Cerebellar cortex (tissue), 1 donor: Measurements from ENCODE around the gene SPSB2.
"Not testable (repeated sequence)": the region's sequence is repeated elsewhere in the genome, so short reads cannot be mapped to it uniquely, and the experiment has no call there.

Source experiments
- DNase-seq: peaks from one replicate; pipeline ENCODE4 v3.0.0-alpha.2; 2015; ENCODE audit warnings: low spot score

SPSB2 gene

DNA sequence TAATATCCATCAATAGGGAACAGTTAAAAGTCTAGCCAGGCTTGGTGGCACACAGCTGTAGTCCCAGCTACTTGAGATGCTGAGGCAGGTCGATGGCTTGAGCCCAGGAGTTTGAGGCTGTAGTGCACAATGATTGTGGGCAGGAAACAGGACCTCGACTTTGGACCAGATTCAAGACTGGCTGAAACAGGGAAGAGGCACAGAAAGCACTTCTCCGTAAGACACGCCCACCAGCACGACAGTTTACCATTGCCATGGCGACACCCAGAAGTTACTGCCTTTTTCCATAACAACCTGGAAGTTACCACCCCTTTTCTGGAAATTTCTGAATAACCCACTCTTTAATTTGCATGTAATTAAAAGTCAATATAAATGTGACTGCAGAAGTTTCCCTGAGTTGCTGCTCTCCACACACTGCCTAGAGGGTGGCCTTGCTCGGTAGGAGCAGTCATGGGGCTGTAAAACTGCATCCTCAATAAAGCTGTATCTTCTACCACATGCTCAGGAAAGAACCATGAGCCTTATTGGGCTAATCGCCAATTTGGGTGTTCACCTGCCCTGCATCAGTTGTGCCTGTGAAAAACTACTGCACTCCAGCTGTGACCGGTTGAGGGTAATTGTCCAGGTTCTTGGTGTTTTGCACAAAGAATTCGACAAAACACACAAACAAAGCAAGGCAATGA lies 26.9 kb upstream of the SPSB2 start:
- DNase-seq: peak; percentile 41

DNA sequence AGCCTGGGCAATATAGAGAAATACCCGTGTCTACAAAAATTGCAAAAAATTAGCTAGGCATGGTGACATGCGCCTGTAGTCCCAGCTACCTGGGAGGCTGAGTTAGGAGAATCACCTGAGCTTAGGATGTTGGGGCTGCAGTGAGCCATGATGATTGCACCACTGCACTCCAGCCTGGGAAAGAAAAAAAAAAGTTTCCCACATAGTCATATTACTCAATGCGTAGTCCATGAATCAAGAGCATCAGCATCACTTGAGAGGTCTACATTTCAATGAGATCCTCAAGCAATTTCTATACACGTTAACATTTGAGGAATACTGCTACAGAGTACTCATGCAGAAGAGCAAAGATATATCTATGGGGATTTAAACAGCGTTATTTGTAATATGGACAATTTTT lies 26.3 kb upstream of the SPSB2 start:
- no peak for DNase-seq

DNA sequence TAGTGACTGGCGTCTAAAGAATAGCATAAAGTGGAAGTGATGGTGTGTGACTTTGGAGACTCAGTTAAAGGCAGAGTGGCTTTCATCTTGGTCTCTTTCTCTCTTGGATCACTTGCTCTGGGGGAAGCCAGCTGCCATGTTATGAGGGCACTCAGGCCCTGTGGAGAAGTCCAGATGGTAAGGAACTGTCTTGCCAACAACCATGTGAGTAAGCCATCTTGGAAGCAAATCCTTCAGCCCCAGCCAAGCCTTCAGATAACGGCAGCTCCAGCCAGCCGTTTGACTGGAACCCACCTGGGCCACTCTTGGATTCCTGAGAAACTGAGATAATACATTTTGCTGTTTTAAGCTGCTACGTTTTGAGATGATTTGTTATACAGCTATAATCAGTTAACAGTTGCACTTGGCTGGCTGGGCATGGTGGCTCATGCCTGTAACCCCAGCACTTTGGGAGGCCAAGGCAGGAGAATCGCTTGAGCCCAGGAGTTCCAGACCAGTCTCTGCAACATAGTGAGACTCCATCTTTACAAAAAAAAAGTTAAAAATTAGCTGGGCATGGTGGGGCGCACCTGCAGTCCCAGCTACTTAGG lies 23.8 kb upstream of the SPSB2 start:
- DNase-seq: peak; percentile 94

DNA sequence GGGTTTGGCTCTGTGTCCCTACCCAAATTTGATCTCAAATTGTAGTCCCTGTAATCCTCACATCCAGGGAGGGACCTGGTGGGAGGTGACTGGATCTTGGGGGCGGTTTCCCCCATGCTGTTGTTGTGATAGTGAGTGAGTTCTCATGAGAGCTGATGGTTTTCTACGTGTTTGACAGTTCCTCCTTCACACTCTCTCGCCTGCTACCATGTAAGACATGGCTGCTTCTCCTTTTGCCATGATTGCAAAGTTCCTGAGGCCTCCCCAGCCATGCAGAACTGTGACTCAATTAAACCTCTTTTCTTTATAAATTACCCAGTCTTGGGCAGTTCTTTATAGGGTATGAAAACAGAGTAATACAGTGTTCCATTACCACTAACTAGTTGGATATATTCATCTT lies 21.2 kb upstream of the SPSB2 start:
- no peak for DNase-seq

DNA sequence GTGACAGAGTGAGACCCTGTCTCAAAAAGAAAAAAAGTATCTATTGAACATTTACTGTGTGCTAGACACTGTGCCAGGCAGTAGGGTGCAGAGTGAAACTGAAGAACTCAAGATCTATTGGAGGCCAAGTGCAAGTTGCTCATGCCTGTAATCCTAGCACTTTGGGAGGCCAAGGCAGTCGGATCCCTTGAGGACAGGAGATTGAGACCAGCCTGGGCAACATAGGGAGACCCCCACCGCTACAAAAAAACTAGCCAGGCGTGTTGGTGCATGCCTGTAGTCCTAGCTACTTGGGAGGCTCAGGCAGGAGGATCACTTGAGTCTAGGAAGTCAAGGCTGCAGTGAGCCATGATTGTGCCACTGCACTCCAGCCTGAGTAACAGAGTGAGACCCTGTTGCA lies 19.6 kb upstream of the SPSB2 start:
- DNase-seq: not testable (repeated sequence)

DNA sequence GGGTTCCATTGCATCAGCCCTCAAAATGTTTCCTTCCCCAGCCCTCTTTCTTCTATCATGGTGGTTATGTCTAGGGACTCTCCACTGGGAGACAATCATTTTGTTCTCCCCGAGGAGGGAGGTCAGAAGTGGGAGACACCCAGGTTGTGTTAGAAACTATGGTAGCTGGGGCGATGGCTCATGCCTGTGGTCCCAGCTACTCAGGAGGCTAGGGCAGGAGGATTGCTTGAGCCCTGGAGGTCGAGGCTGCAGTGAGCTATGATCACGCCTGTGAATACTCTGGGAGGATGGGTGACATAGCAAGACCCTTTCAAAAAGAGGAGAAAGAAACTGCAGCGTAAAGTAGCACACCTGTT lies 18.5 kb upstream of the SPSB2 start:
- no peak for DNase-seq

DNA sequence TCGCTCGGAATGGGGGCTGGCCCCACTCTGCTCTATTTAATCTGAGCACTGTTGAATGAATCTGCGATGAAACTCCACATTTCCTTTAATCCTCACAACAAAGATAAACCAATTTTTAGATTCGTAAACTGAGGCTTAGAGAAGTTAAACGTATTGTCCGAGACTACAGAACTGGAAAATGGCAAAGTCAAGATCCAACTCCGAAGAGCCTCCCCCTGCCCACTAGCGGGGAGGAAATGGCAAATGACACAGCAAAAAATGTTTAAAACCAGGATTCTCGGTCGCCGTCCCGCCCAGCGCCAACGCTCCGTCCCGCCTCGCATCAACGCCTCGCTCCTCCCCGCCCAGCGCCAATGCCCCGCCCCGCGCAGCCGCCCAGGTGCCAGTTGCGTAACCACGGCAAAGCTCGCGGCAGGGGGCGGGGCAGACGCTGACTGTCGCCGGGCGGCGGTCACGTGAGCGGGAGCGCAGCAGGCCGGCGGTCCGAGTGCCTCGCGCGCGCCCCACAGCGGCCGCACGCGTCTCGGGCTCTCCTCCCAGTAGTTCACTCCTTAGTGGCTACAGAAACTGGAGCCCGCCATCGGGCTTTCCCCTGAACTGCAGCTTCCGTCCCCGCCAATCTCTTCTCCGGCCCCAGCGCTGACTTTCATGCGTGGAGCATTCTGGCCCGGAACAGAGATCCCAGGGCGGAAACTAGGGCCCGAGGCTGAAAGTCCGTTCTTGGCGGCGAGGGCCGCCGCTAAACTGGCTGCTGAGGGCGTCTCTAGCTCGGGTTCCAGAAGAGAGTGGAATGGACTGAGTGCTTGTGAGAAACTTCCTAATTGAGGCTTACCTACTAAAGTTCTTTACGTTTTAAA lies 17.9 kb upstream of the SPSB2 start:
- peak; percentile 95 for DNase-seq

DNA sequence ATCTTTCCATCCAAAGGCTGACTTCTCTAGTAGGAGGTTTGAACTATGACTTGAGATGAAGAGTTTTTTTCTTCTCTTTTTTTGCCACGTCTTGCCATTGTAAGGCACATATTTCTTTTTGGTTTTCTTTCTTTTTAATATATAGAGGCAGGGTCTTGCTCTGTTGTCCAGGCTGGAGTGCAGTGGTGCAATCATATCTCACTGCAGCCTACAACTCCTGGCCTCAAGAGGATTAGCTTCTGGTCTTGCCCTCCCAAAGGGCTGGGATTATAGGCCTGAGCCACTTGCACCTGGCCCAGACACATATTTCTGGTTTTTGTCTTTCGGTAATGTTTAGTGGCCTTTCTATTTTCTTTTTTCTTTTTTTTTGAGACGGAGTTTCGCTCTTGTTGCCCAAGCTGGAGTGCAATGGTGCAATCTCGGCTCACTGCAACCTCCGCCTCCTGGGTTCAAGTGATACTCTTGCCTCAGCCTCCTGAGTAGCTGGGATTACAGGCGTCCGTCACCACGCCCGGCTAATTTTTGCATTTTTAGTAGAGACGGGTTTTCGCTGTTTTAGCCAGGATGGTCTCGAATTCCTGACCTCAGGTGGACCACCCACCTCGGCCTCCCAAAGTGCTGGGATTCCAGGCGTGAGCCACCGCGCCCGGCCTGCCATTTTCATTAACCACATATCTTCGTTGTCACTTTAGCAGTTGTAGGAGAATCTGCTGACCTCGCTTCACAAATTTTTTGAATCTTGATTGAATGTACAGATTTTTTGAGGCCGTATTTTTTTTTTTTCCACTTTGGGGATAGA lies 16.9 kb upstream of the SPSB2 start:
- not testable (repeated sequence) for DNase-seq

DNA sequence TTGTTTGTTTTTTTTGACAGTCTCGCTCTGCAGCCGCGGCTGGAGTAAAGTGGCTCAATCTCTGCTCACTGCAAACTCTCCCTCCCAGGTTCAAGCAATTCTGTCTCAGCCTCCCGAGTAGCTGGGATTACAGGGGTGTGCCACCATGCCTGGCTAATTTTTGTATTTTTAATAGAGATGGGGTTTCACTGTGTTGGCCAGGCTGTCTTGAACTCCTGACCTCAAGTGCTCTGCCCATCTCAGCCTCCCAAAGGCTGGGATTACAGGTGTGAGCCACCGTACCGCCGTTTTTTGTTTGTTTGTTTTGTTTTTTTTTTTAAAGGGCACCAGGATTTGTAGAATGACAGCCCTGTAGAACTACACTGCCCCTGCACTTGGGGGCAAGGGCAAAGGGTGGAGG lies 15.7 kb upstream of the SPSB2 start:
- DNase-seq: not testable (repeated sequence)

DNA sequence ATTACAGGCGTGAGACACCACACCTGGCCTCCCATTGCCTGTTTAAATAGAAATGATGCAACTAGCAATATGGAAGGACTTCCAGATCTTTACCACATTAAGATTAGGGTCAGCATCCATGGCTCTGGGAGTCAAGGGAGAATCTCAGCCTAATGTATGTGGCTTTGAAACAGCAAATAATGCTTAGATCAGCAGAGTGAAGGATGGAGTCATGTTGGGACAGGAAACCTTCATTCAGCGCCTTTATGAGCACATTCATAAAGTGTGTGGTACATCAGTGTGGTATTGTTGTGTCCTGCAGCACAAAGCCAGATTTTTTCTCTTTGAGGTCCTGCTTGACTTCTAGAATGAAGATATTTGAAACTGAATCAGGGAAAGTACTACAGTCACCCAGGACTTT lies 15.3 kb upstream of the SPSB2 start:
- no peak for DNase-seq

DNA sequence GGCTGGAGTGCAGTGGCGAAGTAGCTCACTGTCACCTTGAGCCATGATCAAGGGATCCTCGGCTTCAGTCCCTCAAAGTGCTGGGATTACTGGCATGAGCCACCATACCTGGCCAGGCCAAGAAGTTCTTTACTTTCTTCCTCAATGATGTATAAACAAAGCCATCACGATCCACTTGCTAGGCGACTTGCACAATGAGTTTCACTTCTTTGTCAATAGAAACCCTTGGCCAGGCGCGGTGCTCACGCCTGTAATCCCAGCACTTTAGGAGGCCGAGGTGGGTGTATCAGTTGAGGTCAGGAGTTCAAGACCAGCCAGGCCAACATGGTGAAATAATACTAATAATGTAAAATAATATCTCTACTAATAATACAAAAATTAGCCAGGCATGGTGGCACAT lies 14.4 kb upstream of the SPSB2 start:
- no peak for DNase-seq

DNA sequence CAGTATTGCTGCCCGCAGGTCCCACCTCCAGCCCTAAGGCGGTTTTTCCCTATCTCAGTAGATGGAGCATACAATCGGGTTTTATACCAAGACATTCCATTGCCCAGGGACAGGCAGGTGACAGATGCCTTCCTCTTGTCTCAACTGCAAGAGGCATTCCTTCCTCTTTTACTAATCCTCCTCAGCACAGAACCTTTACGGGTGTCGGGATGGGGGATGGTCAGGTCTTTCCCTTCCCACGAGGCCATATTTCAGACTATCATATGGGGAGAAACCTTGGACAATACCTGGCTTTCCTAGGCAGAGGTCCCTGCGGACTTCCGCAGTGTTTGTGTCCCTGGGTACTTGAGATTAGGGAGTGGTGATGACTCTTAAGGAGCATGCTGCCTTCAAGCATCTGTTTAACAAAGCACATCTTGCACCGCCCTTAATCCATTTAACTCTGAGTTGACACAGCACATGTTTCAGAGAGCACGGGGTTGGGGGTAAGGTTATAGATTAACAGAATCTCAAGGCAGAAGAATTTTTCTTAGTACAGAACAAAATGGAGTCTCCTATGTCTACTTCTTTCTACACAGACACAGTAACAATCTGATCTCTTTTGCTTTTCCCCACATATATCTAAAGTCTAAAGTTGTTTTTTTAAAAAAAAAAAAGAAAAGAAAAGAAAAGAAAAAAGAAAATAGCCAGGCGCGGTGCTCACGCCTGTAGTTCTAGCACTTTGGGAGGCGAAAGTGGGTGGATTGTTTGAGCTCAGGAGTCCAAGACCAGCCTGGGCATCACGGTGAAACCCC lies 13.3 kb upstream of the SPSB2 start:
- not testable (repeated sequence) for DNase-seq

DNA sequence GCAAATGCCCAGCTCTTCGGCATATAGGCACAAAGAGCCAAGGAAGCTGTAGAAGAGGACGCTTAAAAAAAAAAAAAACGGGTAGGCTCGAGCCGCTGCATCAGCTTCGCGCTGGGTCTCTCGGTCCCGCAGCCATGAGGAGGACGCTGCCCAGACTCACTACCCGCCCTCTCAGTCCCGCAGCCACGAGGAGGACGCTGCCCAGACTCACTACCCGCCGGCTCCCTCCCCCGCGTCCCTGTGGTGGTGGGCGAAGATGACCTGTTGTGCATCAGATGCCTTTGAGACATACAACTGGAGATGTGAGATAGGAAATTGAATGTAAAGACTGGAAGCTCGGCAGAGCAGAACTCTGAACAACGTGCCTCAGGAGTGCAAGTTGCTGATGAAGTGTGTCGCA lies 11.4 kb upstream of the SPSB2 start:
- DNase-seq: no peak

DNA sequence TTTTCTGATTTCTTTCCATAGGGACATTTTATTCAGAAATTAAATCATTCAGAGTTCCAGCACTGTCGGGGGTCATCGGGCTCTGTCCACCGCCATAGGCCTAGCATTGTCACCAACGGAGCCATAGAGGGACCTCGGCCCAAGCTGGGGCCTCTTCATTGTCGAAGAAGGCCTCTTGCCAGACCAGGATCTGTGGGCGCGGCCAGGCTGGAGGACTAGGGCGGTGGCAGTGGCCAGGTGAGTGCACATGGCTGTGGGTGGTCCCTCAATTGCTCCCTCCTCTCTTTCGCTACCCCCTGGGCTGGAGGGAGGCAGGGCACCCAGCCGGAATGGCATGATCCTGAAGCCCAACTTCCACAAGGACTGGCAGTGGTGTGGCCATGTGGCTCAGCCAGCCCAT lies 10.6 kb upstream of the SPSB2 start:
- no peak for DNase-seq

DNA sequence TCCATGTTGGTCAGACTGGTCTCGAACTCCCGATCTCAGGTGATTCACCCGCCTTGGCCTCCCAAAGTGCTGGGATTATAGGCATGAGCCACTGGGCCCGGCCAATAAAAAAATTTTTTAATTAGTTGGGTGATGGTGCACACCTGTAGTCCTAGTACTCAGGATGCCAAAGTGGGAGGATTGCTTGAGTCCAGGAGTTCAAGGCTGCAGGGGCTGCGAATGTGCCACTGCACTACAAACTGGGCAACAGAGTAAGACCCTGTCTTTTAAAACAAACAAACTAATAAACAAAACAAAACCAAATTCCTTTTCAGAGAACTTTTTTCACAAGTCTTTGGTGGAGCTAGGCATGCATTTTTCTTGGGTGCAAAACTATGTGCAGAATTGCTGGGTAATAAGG lies 10.1 kb upstream of the SPSB2 start:
- DNase-seq: no peak

DNA sequence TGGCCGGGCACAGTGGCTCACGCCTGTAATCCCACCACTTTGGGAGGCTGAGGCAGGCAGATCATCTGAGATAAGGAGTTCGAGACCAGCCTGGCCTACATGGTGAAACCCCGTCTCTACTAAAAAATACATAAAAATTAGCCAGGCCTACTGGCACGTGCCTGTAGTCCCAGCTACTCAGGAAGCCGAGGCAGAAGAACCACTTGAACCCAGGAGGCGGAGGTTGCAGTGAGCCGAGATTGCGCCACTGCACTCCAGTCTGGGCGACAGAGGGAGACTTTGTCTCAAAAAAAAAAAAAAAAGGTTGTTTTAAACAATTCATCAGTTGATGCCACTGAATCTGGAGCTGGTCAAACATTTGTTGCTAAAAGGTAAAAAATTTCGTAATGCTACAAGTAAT lies 6.7 kb upstream of the SPSB2 start:
- not testable (repeated sequence) for DNase-seq

DNA sequence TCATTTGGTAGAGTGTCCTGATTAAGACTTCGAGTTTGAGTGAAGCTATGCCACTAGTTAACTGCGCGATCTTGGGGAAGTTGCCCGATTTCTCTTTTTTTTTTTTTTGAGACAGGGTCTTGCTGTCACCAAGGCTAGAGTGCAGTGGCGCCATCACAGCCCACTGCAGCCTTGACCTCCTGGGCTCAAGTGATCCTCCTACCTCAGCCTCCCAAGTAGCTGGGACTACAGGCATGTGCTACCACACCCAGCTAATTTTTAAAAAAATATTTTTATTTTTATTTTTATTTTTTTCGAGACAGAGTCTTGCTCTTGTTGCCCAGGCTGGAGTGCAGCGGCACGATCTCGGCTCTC lies 889 bp upstream of the SPSB2 start:
- DNase-seq: not testable (repeated sequence)

DNA sequence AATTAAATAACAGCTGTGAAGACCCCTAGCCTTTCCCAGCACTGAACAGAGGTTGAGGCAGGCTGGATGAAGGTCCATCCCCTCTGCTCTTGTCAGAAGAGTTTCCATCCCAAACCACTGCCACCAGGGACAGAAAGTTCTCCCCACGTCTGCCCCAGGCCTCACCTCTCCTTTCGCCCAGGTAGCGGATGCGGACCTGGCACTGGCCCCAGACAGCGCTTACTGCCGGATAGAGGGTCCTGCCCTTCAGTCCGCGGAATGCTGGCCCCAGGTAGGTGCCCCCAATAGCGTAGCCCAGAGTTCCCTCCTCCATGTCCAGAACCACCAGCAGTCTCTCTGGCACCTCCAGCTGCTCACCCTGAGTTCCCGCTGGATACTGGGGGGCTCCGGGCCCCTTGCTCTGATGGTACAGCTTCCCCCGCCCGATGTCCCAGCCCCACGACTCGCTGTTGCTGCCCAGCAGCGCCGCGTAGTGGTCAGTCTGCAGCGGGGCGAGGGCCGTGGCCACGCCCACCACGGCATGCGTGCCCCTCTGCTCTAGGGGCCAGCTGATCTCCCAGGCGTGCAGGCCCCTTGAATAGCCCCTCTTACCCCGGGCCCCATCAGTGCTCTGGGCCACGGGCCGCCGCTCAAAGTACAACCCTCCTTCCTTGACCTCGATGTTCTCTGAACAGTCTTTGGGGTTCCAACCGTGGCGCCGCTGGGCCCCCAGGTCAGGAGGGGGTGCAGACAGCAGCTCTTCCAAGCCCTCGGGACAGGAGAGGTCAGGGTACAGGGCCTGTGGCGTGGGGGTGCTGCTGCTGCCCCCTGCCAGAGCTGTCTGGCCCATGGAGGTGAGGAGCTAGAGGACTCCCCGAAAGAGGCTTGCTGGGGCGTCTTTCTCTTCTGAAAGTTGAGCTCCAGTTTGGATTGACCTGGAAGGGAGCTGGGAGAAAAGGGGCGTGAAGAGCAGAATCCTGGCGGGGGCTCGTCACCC lies 742 bp downstream of the SPSB2 start:
- peak; percentile 78 for DNase-seq

DNA sequence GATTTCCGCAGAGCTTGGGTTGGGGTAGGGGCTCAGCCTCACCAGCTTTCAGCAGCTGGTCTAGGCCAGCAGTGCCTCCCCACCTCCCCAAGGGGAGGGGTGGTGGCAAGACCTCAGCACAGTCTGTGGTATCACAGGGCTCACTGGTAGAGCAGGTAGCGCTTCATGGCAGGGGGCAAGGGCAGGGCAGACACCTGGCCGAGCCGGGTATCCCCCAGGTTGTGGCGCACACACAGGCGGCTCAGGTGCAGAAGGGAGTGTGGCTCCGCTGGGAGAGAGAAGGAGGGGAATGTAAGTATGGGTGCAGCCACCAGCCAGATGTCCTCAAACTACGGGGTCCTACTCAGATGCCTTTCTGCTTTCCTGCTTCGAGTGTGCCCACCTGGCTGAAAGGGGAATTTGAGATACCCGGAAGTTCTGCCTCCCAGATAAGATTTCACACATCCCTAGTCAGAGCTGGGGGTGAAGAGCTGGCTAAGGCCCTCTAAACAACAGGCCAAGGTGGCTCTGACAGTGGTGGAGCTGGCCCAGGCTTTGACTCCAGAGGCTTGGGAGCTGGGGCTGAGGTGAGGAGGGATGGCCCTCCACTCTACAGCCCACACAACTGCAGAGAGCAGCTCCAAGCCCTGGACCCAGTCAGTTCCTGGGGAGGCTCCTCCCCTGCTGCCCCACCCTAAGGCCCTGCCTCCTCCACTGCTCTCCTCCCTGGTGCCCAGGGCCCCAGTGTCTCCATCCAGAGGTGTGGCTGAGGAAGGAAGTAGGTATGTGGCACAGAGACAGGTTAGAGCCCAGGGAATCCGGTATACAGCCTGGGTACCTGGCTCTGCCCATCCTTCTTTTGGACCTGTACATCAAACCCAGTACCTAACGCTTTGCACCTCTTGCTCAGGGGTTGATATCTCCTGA lies 1.8 kb downstream of the SPSB2 start:
- peak; percentile 52 for DNase-seq
